GM21390 (cell line): ENCODE results near the gene LDHAL6B.
A peak's percentile ranks its signal among the peaks of the same experiment; 100 is the strongest.

ENCODE experiments used
- ATAC-seq: cut with Tn5 transposase; IDR thresholded peaks from one replicate; pipeline ENCODE4 v1.9.1; 2021; ENCODE audit not compliant: unreplicated experiment

The LDHAL6B gene

GRCh38 chr15:59216911-59217310 is 10.3 kb downstream of the LDHAL6B start:
- ATAC-seq: no peak

GRCh38 chr15:59217876-59218498 is 11.3 kb downstream of the LDHAL6B start:
- ATAC-seq: no peak

- no peak for ATAC-seq
Observed at GRCh38 chr15:59218710-59219109, 12.1 kb downstream of the LDHAL6B start.

GRCh38 chr15:59221511-59222505 is 15.2 kb downstream of the LDHAL6B start:
- ATAC-seq: no peak

- no peak for ATAC-seq
Observed at GRCh38 chr15:59222906-59223550, 16.4 kb downstream of the LDHAL6B start.

GRCh38 chr15:59223736-59224135 is 17.1 kb downstream of the LDHAL6B start:
- no peak for ATAC-seq

GRCh38 chr15:59224474-59224873 is 17.8 kb downstream of the LDHAL6B start:
- ATAC-seq: no peak

GRCh38 chr15:59227021-59227420 is 20.4 kb downstream of the LDHAL6B start:
- no peak for ATAC-seq

- no peak for ATAC-seq
Observed at GRCh38 chr15:59229015-59229414, 22.4 kb downstream of the LDHAL6B start.

GRCh38 chr15:59229453-59229852 is 22.8 kb downstream of the LDHAL6B start:
- no peak for ATAC-seq

- ATAC-seq: no peak
Observed at GRCh38 chr15:59230531-59231055, 23.9 kb downstream of the LDHAL6B start.

- ATAC-seq: no peak
Observed at GRCh38 chr15:59232476-59232875, 25.8 kb downstream of the LDHAL6B start.

GRCh38 chr15:59236394-59236793 is 29.8 kb downstream of the LDHAL6B start:
- ATAC-seq: no peak

- peak; percentile 49 for ATAC-seq
Observed at GRCh38 chr15:59237119-59237855, 30.6 kb downstream of the LDHAL6B start.

- ATAC-seq: peak; percentile 67
Observed at GRCh38 chr15:59237924-59238331, 31.3 kb downstream of the LDHAL6B start.

- ATAC-seq: no peak
Observed at GRCh38 chr15:59240036-59240435, 33.4 kb downstream of the LDHAL6B start.

- ATAC-seq: no peak
Observed at GRCh38 chr15:59242649-59243048, 36.0 kb downstream of the LDHAL6B start.

- no peak for ATAC-seq
Observed at GRCh38 chr15:59243622-59244021, 37.0 kb downstream of the LDHAL6B start.

GRCh38 chr15:59244337-59244736 is 37.7 kb downstream of the LDHAL6B start:
- ATAC-seq: peak; percentile 89

- ATAC-seq: no peak
Observed at GRCh38 chr15:59245559-59245958, 38.9 kb downstream of the LDHAL6B start.

GRCh38 chr15:59247364-59247763 is 40.7 kb downstream of the LDHAL6B start:
- ATAC-seq: no peak
